Peyer's patch (tissue), 4 donors: Measurements from ENCODE around the gene CAMK2B.

ENCODE experiments used
- CTCF ChIP-seq, 6 experiments: fragments of 450-650 bp in 4 of 6; fragments of 200-600 bp in 2 of 6; sonication (generic) in 1 of 6; IDR thresholded peaks; one replicate each; pipeline ENCODE4 v1.5.1; 2017 to 2019; ENCODE audit warnings: antibody characterized with exemption in 6 of 6, mild to moderate bottlenecking in 3 of 6, moderate library complexity in 1 of 6
- POLR2A ChIP-seq, 2 donors: fragments of 450-650 bp; IDR thresholded peaks; one replicate each; pipeline ENCODE4 v1.5.1; 2017; ENCODE audit warnings: antibody characterized with exemption in 2 of 2, mild to moderate bottlenecking in 2 of 2, moderate library complexity in 2 of 2

DNA sequence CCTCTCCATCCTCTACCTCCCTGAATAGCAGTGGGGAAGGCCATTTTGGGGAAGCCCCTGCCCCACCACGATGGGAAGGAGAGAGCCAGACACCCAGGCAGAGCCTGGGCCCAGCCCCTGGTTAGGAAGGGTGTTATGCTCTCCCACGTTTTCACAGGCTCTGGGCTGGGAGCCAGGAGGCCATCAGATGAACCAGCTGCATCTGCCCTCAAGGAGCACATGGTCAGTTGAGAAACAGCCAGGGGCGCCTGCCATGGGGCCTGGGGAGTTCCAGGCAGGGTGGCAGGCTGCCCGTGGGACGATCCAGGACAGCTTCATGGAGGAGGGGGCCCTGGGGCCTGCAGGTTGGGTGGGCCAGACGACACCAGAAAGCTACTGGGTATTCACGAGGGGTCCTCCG lies 47.5 kb downstream of the CAMK2B start:
- TF ChIP-seq CTCF (IDR thresholded peaks at IDR 0.05) (no peak), POLR2A (IDR thresholded peaks at IDR 0.05) (no peak)
